A673 (cell line): Measurements from ENCODE around the gene PDZD11. TPM values are rescaled to one million over a fixed set of nuclear protein-coding genes. Genes with fewer than 3 reads are reported as not detected.
"Not testable (repeated sequence)": the region's sequence is repeated elsewhere in the genome, so short reads cannot be mapped to it uniquely, and the experiment has no call there.

Source experiments
- BruUV-seq: library from RNA; stranded (reverse); fragments of 400-500 nt; replicated peaks from 2 replicates; lab custom pipeline; 2021; lab: Mats Ljungman, UMichigan
- CTCF ChIA-PET: fragments of 300-600 bp; sonication (Branson Sonifier 250); formaldehyde crosslinking; loops from one replicate; lab custom pipeline; 2022; ENCODE audit warnings: antibody characterized with exemption; lab: Charles Lee
- POLR2A ChIA-PET: fragments of 300-600 bp; sonication (Branson Sonifier 250); formaldehyde crosslinking; loops from one replicate; lab custom pipeline; 2022; ENCODE audit warnings: antibody characterized with exemption; ENCODE audit not compliant: low non-redundant PET; lab: Charles Lee
- DNase-seq: peaks from one replicate; pipeline ENCODE4 v3.0.0-alpha.2; 2015; ENCODE audit warnings: low spot score
- H3K27ac ChIP-seq: fragments of 200-600 bp; sonication (generic); 2 replicates; pipeline ENCODE4 v1.5.1; 2016; ENCODE audit warnings: mixed run types, low read depth, mild to moderate bottlenecking, mixed read lengths, antibody characterized with exemption, low read length; ENCODE audit not compliant: poor library complexity, severe bottlenecking
- H3K27me3 ChIP-seq: fragments of 200-600 bp; sonication (generic); replicated peaks from 2 replicates; pipeline ENCODE4 v1.6.1; 2017; ENCODE audit warnings: mixed run types, low read depth, mild to moderate bottlenecking, mixed read lengths, antibody characterized with exemption, low read length; ENCODE audit not compliant: insufficient read depth, poor library complexity
- H3K36me3 ChIP-seq: fragments of 200-600 bp; sonication (generic); 2 replicates; pipeline ENCODE4 v1.6.1; 2016; ENCODE audit warnings: mixed run types, mild to moderate bottlenecking, mixed read lengths, antibody characterized with exemption, low read length; ENCODE audit not compliant: insufficient read depth, poor library complexity, severe bottlenecking
- H3K4me1 ChIP-seq: fragments of 200-600 bp; sonication (generic); 2 replicates; pipeline ENCODE4 v1.6.1; 2017; ENCODE audit warnings: mixed run types, mild to moderate bottlenecking, mixed read lengths, antibody characterized with exemption, low read length; ENCODE audit not compliant: insufficient read depth, poor library complexity, severe bottlenecking
- H3K4me3 ChIP-seq: fragments of 200-600 bp; sonication (generic); 2 replicates; pipeline ENCODE4 v1.5.1; 2016; ENCODE audit warnings: low read depth, mixed run types, mild to moderate bottlenecking, mixed read lengths, low read length; ENCODE audit not compliant: poor library complexity, severe bottlenecking
- H3K9me3 ChIP-seq: fragments of 200-600 bp; sonication (generic); 2 replicates; pipeline ENCODE4 v1.6.1; 2016; ENCODE audit warnings: mixed run types, low read depth, mild to moderate bottlenecking, mixed read lengths, antibody characterized with exemption, low read length; ENCODE audit not compliant: poor library complexity, severe bottlenecking
- EZH2 ChIP-seq: fragments of 200-600 bp; sonication (generic); IDR thresholded peaks from 2 replicates; pipeline ENCODE4 v1.6.1; 2017; ENCODE audit warnings: borderline replicate concordance, low read depth, mild to moderate bottlenecking, mixed read lengths, antibody characterized with exemption, low read length; ENCODE audit not compliant: poor library complexity, severe bottlenecking
- intact Hi-C: fragments of 100-400 bp; cut with micrococcal nuclease; formaldehyde crosslinking; loops from one replicate; pipeline ENCODE4 v1.10.0; 2022; ENCODE audit not compliant: unreplicated experiment
- total RNA-seq: library from RNA; stranded (reverse); gene quantifications from 2 replicates; pipeline ENCODE4 v1.2.3, GENCODE V29; 2021
- TF ChIP-seq, protein P1 (sequence below): fragments of 300-800, 200-600 bp; sonication (generic); conservative IDR thresholded peaks from 2 replicates; pipeline ENCODE4 v1.5.1; 2017; ENCODE audit warnings: low read depth, mild to moderate bottlenecking, antibody characterized with exemption, low read length, moderate library complexity, mixed read lengths

PDZD11 gene
- total RNA-seq, 1 experiment from 2014 or later, result 57.2 TPM

- Histone ChIP-seq H3K4me3 (no peak overlapping the region), H3K27ac (no peak overlapping the region), H3K36me3 (no peaks in the 10 kb centered on the region), H3K27me3 (peaks cover 9% of the 10 kb centered on the region), H3K9me3 (no peaks in the 10 kb centered on the region), H3K4me1 (no peaks in the 10 kb centered on the region)
- DNase-seq, result no peak
- ChIA-PET POLR2A (no interaction called here), CTCF (no interaction called here)
- no TSS peak for BruUV-seq
- intact Hi-C loops, result no loop called here
- no peak for TF ChIP-seq EZH2
- TF ChIP-seq, protein P1, sequence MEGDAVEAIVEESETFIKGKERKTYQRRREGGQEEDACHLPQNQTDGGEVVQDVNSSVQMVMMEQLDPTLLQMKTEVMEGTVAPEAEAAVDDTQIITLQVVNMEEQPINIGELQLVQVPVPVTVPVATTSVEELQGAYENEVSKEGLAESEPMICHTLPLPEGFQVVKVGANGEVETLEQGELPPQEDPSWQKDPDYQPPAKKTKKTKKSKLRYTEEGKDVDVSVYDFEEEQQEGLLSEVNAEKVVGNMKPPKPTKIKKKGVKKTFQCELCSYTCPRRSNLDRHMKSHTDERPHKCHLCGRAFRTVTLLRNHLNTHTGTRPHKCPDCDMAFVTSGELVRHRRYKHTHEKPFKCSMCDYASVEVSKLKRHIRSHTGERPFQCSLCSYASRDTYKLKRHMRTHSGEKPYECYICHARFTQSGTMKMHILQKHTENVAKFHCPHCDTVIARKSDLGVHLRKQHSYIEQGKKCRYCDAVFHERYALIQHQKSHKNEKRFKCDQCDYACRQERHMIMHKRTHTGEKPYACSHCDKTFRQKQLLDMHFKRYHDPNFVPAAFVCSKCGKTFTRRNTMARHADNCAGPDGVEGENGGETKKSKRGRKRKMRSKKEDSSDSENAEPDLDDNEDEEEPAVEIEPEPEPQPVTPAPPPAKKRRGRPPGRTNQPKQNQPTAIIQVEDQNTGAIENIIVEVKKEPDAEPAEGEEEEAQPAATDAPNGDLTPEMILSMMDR, result no peak
Observed at GRCh38 chrX:70247252-70247651, 42.5 kb downstream of the PDZD11 start.

GRCh38 chrX:70244881-70245280 lies 44.8 kb downstream of the PDZD11 start:
- TF ChIP-seq, protein P1, result no peak
- TF ChIP-seq EZH2, result no peak
- POLR2A ChIA-PET, result no interaction called here
- DNase-seq, result no peak
- Histone ChIP-seq H3K36me3 (no peaks in the 10 kb centered on the region), H3K9me3 (no peaks in the 10 kb centered on the region), H3K27me3 (peaks cover 5% of the 10 kb centered on the region), H3K27ac (no peak overlapping the region), H3K4me3 (no peak overlapping the region), H3K4me1 (no peaks in the 10 kb centered on the region)
- no TSS peak for BruUV-seq
- CTCF ChIA-PET, result no interaction called here
- intact Hi-C loops, result no loop called here

DNA sequence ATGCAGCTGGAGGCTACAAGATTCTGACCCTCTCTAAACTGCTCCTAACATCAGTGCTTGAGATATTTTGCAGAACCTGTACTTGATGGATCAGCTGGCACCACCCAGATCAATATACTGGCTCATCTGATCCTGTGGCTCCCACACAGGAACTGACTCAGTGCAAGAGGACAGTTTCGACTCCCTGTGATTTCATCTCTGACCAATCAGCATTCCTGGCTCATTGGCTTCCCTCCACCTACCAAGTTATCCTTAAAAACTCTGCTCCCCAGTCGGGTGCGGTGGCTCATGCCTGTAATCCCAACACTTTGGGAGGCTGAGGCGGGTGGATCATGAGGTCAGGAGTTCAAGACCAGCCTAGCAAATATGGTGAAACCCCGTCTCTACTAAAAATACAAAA lies 46.1 kb downstream of the PDZD11 start:
- CTCF ChIA-PET, H3K4me1 ChIP-seq, H3K27ac ChIP-seq, POLR2A ChIA-PET, intact Hi-C loops, H3K27me3 ChIP-seq, H3K36me3 ChIP-seq, H3K4me3 ChIP-seq, DNase-seq, BruUV-seq, H3K9me3 ChIP-seq: not testable (repeated sequence)

GRCh38 chrX:70241501-70241900 lies 48.2 kb downstream of the PDZD11 start:
- no TSS peak for BruUV-seq
- TF ChIP-seq, protein P1, result no peak
- TF ChIP-seq EZH2, result no peak

More at GRCh38 chrX:70241501-70241900, 48.2 kb downstream of the PDZD11 start:
- Histone ChIP-seq H3K4me3 (no peak overlapping the region), H3K4me1 (no peaks in the 10 kb centered on the region), H3K27me3 (peaks cover 5% of the 10 kb centered on the region), H3K36me3 (no peaks in the 10 kb centered on the region), H3K27ac (no peak overlapping the region), H3K9me3 (no peaks in the 10 kb centered on the region)
- no peak for DNase-seq
- intact Hi-C loops, result no loop called here
- ChIA-PET CTCF (no interaction called here), POLR2A (interaction anchor here (0.6 kb wide), 1 partner anchor 47 kb away, joined by 3 read pairs; no protein-coding TSS in a partner anchor)
